HepG2 (cell line): ENCODE measurements around the gene SCYGR4. TPM values are rescaled to one million over a fixed set of nuclear protein-coding genes. Genes with fewer than 3 reads are reported as not detected.

Experiments
- CEBPB ChIP-seq: IDR thresholded peaks from 2 replicates; pipeline ENCODE4 v1.6.1; 2011; ENCODE audit warnings: low read depth, low read length, improper control_type of control experiment, borderline replicate concordance
- CHD2 ChIP-seq: IDR thresholded peaks from 2 replicates; pipeline ENCODE4 v1.6.1; 2011; ENCODE audit warnings: low read depth, low read length, improper control_type of control experiment
- FOXP4 ChIP-seq: sonication (generic); formaldehyde crosslinking; IDR thresholded peaks from 2 replicates; pipeline ENCODE4 v1.4.0; 2020; ENCODE audit warnings: missing genetic modification reagents
- FUBP1 ChIP-seq: sonication (generic); formaldehyde crosslinking; IDR thresholded peaks from 2 replicates; pipeline ENCODE4 v1.5.1; 2020; ENCODE audit warnings: missing genetic modification reagents, mild to moderate bottlenecking, borderline replicate concordance
- HMG20A ChIP-seq: IDR thresholded peaks from 2 replicates; pipeline ENCODE4 v1.6.1; 2016; ENCODE audit warnings: borderline replicate concordance
- NFKBIZ ChIP-seq: IDR thresholded peaks from 2 replicates; pipeline ENCODE4 v1.6.1; 2018; ENCODE audit warnings: missing genetic modification reagents, missing compliant biosample characterization
- SP140L ChIP-seq: sonication (generic); formaldehyde crosslinking; IDR thresholded peaks from 2 replicates; pipeline ENCODE4 v1.4.0; 2020; ENCODE audit warnings: missing genetic modification reagents, borderline replicate concordance
- ZBTB49 ChIP-seq: sonication (generic); formaldehyde crosslinking; IDR thresholded peaks from 2 replicates; pipeline ENCODE4 v1.4.0; 2020; ENCODE audit warnings: missing genetic modification reagents, borderline replicate concordance
- ZMYM3 ChIP-seq: sonication (generic); formaldehyde crosslinking; IDR thresholded peaks from 2 replicates; pipeline ENCODE4 v1.5.1; 2020; ENCODE audit warnings: mild to moderate bottlenecking, missing genetic modification reagents
- ZNF550 ChIP-seq: sonication (generic); formaldehyde crosslinking; IDR thresholded peaks from 2 replicates; pipeline ENCODE4 v1.4.0; 2020; ENCODE audit warnings: mild to moderate bottlenecking, missing genetic modification reagents, borderline replicate concordance
- ZNF687 ChIP-seq: sonication (generic); formaldehyde crosslinking; IDR thresholded peaks from 2 replicates; pipeline ENCODE4 v1.5.1; 2020; ENCODE audit warnings: mild to moderate bottlenecking, missing genetic modification reagents, moderate library complexity
- polyA plus RNA-seq, 8 experiments: library from polyadenylated mRNA; depleted of rRNA in 3 of 8; stranded (reverse) in 7 of 8; unstranded in 1 of 8; fragments of >200 nt; fragmentation: Illumina TruSeq in 4 of 8; extraction: Trizol in 4 of 8; gene quantifications; 2 replicates each; pipeline versions ENCODE4 v1.2.1 to v1.2.3, GENCODE V29; 2011 to 2016; ENCODE audit warnings: low read depth in 4 of 8, missing spikeins in 1 of 8, mixed read lengths in 1 of 8; ENCODE audit not compliant: insufficient read depth in 1 of 8
- total RNA-seq, 5 experiments: library from RNA; depleted of rRNA; stranded (reverse); fragments of >200 nt; fragmentation: Illumina TruSeq; extraction: Trizol; gene quantifications; 2 replicates each; pipeline ENCODE4 v1.2.3, GENCODE V29; 2016; ENCODE audit warnings: low read depth in 1 of 5
- TF ChIP-seq, protein P1 (sequence below): sonication (generic); formaldehyde crosslinking; IDR thresholded peaks from 2 replicates; pipeline ENCODE4 v1.4.0; 2020; ENCODE audit warnings: missing genetic modification reagents
- TF ChIP-seq, protein P2 (sequence below): sonication (generic); formaldehyde crosslinking; IDR thresholded peaks from 2 replicates; pipeline ENCODE4 v1.5.1; 2020; ENCODE audit warnings: missing genetic modification reagents, mild to moderate bottlenecking, borderline replicate concordance

Gene SCYGR4
- total and polyA plus RNA-seq, 2 of the 13 experiments (the other 11 are each of a cell fraction or from before 2014, with no cell fraction given) = not detected

DNA sequence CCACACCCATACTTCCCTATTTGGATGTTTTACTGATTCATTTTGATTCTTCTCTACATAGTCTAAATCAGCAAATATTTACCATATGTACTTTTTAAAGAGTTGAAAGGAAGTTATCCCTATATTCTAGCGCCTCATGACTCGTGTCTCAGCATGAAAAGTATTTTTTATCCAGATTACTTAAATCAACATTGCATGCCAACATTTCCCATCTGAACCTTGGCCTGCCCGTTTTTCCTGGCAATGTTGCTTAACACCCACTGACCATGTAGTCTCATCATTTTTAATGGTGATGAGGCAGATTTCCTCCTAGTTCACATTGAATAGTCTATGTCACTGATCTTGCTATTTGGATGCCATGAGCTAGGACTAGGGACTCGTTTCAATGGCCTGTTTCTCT lies 36.1 kb downstream of the SCYGR4 start (continued):
- TF ChIP-seq FOXP4 (CRISPR knock-in tag) (no peak), CHD2 (no peak), ZMYM3 (CRISPR knock-in tag) (no peak), ZNF687 (CRISPR knock-in tag) (no peak), HMG20A (peak; percentile 47; the same call in 1 of the 2 replicates), NFKBIZ (CRISPR knock-in tag) (0 out of 2 replicates have a peak, but pooled peaks have one; percentile 34), ZNF550 (no peak), SP140L (no peak), ZBTB49 (CRISPR knock-in tag) (no peak), FUBP1 (no peak), CEBPB (peak; percentile 91)
- TF ChIP-seq, protein P1, sequence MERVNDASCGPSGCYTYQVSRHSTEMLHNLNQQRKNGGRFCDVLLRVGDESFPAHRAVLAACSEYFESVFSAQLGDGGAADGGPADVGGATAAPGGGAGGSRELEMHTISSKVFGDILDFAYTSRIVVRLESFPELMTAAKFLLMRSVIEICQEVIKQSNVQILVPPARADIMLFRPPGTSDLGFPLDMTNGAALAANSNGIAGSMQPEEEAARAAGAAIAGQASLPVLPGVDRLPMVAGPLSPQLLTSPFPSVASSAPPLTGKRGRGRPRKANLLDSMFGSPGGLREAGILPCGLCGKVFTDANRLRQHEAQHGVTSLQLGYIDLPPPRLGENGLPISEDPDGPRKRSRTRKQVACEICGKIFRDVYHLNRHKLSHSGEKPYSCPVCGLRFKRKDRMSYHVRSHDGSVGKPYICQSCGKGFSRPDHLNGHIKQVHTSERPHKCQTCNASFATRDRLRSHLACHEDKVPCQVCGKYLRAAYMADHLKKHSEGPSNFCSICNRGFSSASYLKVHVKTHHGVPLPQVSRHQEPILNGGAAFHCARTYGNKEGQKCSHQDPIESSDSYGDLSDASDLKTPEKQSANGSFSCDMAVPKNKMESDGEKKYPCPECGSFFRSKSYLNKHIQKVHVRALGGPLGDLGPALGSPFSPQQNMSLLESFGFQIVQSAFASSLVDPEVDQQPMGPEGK (CRISPR knock-in tag) = no peak
- TF ChIP-seq, protein P2, sequence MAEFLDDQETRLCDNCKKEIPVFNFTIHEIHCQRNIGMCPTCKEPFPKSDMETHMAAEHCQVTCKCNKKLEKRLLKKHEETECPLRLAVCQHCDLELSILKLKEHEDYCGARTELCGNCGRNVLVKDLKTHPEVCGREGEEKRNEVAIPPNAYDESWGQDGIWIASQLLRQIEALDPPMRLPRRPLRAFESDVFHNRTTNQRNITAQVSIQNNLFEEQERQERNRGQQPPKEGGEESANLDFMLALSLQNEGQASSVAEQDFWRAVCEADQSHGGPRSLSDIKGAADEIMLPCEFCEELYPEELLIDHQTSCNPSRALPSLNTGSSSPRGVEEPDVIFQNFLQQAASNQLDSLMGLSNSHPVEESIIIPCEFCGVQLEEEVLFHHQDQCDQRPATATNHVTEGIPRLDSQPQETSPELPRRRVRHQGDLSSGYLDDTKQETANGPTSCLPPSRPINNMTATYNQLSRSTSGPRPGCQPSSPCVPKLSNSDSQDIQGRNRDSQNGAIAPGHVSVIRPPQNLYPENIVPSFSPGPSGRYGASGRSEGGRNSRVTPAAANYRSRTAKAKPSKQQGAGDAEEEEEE (CRISPR knock-in tag) = no peak
